Skeletal muscle cell (primary cell): ENCODE results near the gene SMAD1.

Source experiments
- DNase-seq: peaks from one replicate; pipeline ENCODE4 v3.0.0-alpha.2; 2010; ENCODE audit warnings: low read depth
- H3K4me3 ChIP-seq: 2 replicates; pipeline ENCODE4 v1.5.1; 2011; ENCODE audit warnings: low read depth, mild to moderate bottlenecking, control low read depth, low read length, moderate library complexity

The SMAD1 gene

GRCh38 chr4:145602129-145602760, 120.6 kb downstream of the SMAD1 start:
- DNase-seq, result no peak
- no peak overlapping the region for H3K4me3 ChIP-seq

GRCh38 chr4:145605941-145606340, 124.3 kb downstream of the SMAD1 start:
- H3K4me3 ChIP-seq, result no peak overlapping the region
- no peak for DNase-seq
